Peyer's patch (tissue), 4 donors: ENCODE data around the gene CCDC89.

ENCODE experiments used
- POLR2A ChIP-seq, 2 donors: fragments of 450-650 bp; IDR thresholded peaks; one replicate each; pipeline ENCODE4 v1.5.1; 2017; ENCODE audit warnings: antibody characterized with exemption in 2 of 2, mild to moderate bottlenecking in 2 of 2, moderate library complexity in 2 of 2
- TF ChIP-seq, protein P1 (sequence below), 6 experiments: fragments of 450-650 bp in 4 of 6; fragments of 200-600 bp in 2 of 6; sonication (generic) in 1 of 6; IDR thresholded peaks; one replicate each; pipeline ENCODE4 v1.5.1; 2017 to 2019; ENCODE audit warnings: antibody characterized with exemption in 6 of 6, mild to moderate bottlenecking in 3 of 6, moderate library complexity in 1 of 6

DNA sequence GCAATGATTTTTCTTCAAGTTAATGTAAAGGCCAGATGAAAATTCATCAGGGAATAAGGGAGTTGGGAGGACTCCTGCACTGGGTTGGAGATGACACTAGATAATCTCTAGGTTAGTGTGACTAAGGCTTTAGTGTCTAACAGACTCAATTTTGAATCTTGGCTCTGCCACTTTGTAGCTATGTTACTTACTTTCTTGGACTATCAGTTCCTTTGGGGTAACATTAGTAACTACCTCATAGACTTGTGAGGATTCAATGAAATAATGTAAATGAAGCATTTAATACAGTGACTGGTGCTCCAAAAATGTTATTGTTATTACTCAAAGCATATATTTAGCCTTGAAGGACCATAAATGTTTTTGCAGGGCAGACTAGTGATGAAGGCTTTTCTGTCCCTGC, 9.6 kb upstream of the CCDC89 start:
- TF ChIP-seq, protein P1, sequence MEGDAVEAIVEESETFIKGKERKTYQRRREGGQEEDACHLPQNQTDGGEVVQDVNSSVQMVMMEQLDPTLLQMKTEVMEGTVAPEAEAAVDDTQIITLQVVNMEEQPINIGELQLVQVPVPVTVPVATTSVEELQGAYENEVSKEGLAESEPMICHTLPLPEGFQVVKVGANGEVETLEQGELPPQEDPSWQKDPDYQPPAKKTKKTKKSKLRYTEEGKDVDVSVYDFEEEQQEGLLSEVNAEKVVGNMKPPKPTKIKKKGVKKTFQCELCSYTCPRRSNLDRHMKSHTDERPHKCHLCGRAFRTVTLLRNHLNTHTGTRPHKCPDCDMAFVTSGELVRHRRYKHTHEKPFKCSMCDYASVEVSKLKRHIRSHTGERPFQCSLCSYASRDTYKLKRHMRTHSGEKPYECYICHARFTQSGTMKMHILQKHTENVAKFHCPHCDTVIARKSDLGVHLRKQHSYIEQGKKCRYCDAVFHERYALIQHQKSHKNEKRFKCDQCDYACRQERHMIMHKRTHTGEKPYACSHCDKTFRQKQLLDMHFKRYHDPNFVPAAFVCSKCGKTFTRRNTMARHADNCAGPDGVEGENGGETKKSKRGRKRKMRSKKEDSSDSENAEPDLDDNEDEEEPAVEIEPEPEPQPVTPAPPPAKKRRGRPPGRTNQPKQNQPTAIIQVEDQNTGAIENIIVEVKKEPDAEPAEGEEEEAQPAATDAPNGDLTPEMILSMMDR (IDR thresholded peaks at IDR 0.05) = no peak
- TF ChIP-seq POLR2A (IDR thresholded peaks at IDR 0.05) = no peak
